GM10266 (cell line): Measurements from ENCODE around the gene CARD16.
"Not testable (repeated sequence)": the region's sequence is repeated elsewhere in the genome, so short reads cannot be mapped to it uniquely, and the experiment has no call there.

Source experiments
- DNase-seq: peaks from one replicate; pipeline ENCODE4 v3.0.0; 2012; ENCODE audit errors: extremely low spot score
- TF ChIP-seq, protein P1 (sequence below): IDR thresholded peaks from 2 replicates; pipeline ENCODE4 v1.5.1; 2012; ENCODE audit warnings: mild to moderate bottlenecking, low read depth; ENCODE audit not compliant: control insufficient read depth, insufficient read depth; ENCODE audit errors: missing control alignments

CARD16 gene

DNA sequence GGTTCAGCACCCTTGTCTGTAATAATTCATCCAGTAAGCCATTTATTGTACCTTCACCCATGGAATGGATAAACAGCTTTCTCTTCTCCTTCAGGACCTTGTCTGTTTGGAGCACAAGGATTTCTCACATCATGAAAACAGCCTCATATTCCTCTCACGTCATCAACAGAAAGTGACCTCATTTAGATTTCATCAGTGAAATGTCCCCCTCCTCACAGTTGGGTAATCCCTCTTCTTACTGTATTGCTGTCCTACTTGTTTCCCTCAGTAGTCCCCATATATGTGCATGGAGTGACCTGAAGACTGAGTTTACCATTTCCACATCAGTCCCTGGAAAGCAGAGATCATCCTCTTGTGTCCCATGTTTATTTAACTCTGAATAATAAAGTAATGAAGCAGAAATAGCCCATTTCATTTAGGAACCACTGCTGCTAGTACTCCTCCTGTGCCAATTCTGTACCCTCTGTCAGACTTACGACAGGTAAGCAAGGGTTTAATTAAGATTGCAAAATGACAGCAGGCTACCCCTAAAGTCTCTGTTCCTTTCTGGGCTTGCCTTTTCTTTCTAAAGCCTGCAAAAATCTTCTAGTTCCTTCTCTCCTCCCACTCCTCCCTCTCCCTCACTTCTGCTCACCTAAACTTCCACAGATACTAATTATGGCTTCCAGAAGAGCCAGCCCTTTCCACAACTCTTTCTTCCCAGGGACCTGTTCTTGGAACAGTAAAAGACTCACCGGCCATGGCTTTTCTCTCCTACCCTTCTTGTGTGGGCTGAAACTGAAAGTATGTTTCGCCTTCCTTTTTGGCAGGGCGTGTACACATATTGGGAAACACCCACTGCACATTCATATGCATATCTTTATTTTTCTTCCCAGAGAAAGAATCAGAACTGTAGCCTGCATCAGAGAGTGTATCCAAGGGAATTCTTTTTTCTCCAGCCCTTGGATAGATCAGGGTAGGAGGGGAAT, at the start of gene CARD16:
Gene CARD16 (minus strand): TSS at position 779 of the 968 bp plus-strand sequence. CDS start 38 bp downstream, at position 741.
- peak; percentile 27 for DNase-seq

DNA sequence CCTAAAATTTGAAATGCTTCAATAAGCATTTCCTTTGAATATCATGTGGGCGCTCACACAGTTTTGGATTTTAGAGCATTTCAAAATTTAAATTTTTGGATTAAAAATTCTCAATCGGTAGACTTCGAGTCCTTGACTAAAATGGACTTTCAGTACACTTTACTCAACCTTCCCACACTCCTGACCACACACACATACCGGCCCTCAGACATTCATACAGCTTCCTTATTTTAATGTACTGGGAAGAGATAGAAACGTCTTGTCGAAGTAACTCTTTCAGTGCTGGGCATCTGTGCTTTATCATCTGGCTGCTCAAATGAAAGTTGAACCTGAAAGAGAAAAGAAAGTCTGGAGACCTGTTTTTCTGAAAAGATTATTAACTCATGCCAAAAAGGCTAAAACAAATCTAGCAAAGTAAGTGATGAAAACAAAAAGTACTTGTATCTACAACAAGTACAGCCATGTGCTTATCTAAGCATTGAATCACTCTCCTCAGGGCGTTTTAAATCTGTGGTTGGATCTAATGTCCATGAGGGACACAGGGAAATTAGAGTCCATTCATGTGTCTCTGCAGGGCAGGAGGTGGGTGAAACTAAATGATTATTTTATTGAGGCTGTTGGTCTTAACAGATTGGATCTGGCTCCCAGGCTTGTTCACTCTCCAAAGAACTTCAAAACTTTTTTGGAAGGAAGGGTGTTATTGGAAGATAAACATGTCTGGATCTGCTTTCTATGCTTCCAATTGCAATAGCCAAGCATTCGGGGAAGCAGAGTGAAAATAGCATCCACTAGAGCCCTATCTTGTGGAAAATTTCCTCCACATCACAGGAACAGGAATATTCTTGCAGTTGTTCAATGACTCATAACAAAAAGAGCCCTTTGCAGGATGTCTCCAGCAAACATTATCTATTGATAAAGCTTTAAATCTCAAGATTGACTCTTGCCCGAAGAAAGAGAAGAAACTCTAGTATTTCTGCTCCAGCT, 47.4 kb upstream of the CARD16 start:
- DNase-seq, result no peak
- TF ChIP-seq, protein P1, sequence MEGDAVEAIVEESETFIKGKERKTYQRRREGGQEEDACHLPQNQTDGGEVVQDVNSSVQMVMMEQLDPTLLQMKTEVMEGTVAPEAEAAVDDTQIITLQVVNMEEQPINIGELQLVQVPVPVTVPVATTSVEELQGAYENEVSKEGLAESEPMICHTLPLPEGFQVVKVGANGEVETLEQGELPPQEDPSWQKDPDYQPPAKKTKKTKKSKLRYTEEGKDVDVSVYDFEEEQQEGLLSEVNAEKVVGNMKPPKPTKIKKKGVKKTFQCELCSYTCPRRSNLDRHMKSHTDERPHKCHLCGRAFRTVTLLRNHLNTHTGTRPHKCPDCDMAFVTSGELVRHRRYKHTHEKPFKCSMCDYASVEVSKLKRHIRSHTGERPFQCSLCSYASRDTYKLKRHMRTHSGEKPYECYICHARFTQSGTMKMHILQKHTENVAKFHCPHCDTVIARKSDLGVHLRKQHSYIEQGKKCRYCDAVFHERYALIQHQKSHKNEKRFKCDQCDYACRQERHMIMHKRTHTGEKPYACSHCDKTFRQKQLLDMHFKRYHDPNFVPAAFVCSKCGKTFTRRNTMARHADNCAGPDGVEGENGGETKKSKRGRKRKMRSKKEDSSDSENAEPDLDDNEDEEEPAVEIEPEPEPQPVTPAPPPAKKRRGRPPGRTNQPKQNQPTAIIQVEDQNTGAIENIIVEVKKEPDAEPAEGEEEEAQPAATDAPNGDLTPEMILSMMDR, result no peak

DNA sequence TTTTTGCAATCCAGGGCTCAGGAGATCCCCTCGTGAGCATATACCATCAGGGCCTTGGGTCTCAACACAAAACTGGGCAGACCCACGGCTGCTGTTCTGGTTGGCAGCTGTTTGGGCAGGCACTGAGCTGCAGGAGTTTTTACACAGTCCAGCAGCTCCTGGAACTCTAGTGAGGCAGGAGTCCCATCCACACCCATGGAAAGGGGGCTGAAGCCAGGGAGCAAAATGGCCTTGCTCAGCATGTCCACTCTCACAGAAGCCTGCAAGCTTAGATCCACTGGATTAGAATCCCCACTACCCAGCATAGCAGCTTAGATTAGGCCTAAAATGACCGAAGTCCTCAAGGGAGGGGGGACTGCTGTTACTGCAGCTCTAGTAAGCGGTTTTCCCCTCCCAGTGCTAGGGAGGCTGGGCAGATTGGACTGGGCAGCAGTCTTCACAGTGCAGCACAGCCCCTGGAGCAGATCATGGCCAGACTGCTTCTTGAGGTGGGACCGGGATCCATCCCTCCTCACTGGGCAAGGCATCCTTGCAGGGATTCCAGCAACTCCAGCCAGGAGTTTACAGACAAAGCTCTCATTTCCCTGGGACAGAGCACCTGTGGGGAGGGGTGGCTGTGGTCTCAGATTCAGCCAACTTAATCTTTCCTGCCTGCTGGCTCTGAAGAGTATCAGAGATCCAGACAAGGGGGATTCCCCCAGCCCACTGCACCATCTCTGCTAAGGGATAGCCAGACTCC, 36.4 kb upstream of the CARD16 start:
- DNase-seq, result no peak
- TF ChIP-seq, protein P1, result no peak

DNA sequence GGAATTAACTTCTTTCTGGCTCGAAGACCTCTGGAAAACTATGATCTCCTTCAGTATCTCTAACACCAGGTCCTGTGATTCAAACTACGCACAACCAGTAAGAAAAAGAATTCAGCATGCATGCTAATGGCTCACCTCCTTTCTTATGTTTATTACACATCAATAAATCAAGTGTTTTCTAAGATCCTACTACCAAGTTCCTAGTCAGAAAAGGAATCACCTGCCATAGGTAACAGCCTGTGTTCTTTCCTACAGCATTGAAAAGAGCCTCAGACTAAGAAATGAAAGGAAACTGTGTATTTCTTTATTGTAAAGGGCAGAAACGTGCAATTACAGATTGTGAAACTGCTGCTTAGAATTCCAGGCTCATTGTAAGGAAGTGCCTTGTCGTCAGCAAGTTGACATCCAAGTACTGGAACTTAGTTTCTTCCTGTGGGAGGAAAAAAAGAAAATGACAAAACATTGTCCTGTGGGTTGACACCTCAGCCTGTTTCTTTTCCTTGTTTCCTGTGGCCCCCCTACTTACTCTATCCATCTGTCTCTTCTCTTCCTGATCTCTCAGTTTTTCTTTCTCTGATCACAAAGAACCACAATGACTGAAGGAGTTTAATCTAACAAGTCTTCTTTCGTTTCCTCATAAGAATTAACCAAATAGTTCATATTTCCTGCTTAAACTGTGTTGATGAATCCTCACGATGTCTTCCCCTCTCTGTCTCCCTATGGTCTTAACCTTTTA, 35.2 kb upstream of the CARD16 start:
- not testable (repeated sequence) for DNase-seq

DNA sequence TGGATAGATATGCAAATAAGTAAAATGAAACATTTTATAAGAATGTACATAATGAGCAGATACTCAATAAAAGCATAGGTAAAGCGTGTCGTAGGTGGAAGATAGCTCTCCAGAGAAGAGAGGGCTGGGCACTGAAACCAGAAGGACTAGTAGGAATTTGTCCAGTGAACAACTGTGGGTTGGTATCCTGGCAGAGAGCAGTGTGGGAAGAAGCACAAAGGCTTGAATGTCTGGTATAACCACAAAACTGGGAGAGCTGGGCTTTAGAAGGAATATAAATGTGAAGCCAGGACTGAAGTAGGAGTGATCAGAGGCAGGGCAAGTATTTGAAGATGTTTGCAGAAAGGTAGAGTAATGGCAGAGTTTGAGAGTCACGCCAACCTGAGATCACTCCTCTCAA, 33.1 kb upstream of the CARD16 start:
- no peak for DNase-seq
- TF ChIP-seq, protein P1, result no peak

DNA sequence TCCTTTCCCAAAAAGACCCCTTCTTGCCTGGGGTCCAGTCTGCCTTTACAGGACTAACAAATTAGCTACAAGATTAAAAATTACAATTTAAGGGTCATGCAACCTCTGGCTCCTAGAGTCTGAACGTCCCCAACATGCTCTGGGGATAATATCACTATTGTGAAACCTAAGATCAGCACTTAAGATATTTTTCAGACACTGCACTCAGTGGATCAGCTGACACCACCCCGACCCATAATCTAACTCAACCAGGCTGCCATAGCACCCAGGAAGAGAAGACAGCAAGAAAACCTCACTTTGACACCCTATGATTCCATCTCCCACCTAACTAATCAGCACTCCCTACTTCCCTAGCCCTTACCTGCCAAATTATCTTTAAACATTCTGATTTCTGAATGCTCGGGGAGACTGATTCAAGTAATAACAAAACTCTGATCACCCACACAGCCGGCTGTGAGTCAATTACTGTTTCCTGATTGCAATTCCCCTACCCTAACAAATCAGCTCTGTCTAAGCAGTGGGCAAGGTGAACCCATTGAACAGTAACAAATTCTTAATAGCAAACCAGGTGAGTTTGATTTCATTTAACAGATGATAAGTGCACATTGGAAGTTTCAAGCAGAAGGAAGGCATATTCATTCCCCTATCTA, 32.1 kb upstream of the CARD16 start:
- DNase-seq, result not testable (repeated sequence)

DNA sequence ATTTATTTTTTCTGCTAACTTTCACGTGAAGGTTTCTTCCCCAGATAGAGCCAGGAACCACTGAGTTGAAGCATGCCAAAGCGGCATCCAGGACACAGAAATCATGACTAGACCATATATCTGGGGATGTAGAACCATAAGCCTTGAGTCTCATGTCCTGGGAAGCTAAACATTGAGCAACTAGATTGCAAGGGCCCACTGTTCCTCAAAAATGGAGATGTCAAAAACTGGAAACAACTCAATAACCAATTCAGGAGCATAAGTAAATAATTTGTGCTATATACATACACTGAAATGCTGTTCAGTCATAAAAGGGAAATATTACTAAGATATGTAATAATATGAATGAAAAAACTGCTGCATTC, 29.0 kb upstream of the CARD16 start:
- no peak for DNase-seq
- TF ChIP-seq, protein P1, result no peak
